D721Med (cell line): ENCODE data around the gene BEAN1.
"Not testable (repeated sequence)": the region's sequence is repeated elsewhere in the genome, so short reads cannot be mapped to it uniquely, and the experiment has no call there.

Experiments
- DNase-seq: peaks from one replicate; pipeline ENCODE4 v3.0.0; 2011; ENCODE audit warnings: low spot score; ENCODE audit not compliant: insufficient read length
- FAIRE-seq: peaks from 2 replicates; lab custom pipeline; 2011; peaks lifted over from hg19 to GRCh38; lab: Jason Lieb, UNC
- TF ChIP-seq, protein P1 (sequence below): IDR thresholded peaks from 2 replicates; pipeline ENCODE4 v1.5.1; 2012; ENCODE audit warnings: mild to moderate bottlenecking, control low read depth; ENCODE audit not compliant: insufficient read depth; ENCODE audit errors: missing control alignments

Gene BEAN1

DNA sequence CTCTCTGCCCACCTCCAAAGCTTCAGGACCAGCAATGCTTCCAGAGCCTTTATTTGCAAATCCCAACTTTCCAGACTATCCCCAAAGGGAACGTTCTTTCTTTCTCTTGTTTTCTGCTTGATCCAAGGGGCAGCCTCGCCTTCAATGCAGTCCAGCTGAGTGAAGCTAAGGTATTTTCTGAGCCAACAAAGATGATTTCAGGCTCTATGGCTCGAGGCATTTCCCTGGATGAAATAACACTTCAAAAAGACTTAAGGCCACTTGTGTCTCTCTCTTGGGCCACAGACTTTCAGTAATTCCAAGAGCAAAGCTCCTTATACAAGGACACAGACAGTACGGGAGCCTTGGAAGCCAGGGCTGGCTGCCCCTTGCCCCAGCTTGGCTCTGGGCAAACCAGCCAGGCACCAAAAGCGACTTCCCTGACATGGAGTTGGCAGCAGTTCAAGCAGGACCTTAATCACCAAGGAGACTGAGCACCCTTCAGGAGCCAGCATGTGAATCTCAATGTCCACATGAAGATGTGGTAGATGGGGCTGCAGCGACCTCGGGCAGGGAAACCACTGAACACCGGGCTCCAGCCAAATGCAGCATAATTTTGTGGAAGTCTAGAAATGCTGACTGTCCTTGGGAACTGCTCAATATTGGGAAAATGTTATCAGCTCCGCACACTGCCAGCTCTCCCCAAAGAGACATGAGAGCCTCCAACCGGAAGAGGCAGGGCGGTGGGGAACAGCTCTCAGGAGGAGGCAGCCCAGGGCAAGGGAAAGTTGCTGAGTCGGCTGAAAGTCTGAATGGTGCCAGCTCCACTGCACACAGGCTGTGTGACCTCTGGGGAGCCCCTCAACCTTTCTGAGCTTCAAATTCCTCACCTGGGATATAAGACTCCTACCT, 83.9 kb downstream of the BEAN1 start:
- TF ChIP-seq, protein P1, sequence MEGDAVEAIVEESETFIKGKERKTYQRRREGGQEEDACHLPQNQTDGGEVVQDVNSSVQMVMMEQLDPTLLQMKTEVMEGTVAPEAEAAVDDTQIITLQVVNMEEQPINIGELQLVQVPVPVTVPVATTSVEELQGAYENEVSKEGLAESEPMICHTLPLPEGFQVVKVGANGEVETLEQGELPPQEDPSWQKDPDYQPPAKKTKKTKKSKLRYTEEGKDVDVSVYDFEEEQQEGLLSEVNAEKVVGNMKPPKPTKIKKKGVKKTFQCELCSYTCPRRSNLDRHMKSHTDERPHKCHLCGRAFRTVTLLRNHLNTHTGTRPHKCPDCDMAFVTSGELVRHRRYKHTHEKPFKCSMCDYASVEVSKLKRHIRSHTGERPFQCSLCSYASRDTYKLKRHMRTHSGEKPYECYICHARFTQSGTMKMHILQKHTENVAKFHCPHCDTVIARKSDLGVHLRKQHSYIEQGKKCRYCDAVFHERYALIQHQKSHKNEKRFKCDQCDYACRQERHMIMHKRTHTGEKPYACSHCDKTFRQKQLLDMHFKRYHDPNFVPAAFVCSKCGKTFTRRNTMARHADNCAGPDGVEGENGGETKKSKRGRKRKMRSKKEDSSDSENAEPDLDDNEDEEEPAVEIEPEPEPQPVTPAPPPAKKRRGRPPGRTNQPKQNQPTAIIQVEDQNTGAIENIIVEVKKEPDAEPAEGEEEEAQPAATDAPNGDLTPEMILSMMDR, result no peak
- no peak for DNase-seq
- no peak for FAIRE-seq

DNA sequence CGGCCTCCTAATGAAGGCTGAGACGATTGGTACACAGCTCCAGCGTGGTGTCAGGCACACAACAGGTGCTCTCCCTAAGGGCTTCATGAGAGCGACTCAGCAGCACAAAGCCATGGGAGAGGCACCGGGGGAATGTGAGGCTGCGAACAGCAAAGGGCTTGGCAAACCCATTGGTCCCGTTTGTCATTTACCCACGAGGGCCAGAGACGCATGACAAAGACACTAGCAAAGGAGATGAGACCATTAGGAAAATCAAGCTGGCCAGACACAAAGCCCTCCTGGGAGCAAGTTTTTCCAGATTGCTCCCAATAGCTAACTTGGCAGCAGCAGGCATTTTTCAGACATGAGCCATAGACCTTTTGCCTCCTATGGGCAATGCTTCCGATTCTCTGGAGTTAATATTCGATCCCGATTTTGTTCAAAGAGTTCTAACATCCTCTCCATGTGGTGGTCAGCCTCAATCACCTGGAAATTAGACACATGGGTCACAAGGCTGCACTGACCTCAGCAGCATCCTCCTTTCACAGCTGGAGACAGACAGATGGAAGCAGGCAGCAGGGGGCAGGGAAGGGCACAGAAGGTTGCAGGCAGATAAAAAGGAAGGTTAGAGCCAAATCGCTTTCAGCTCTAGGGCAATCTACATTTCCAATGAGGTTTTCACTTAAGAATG, 84.6 kb downstream of the BEAN1 start:
- no peak for FAIRE-seq
- no peak for DNase-seq
- TF ChIP-seq, protein P1, result no peak

DNA sequence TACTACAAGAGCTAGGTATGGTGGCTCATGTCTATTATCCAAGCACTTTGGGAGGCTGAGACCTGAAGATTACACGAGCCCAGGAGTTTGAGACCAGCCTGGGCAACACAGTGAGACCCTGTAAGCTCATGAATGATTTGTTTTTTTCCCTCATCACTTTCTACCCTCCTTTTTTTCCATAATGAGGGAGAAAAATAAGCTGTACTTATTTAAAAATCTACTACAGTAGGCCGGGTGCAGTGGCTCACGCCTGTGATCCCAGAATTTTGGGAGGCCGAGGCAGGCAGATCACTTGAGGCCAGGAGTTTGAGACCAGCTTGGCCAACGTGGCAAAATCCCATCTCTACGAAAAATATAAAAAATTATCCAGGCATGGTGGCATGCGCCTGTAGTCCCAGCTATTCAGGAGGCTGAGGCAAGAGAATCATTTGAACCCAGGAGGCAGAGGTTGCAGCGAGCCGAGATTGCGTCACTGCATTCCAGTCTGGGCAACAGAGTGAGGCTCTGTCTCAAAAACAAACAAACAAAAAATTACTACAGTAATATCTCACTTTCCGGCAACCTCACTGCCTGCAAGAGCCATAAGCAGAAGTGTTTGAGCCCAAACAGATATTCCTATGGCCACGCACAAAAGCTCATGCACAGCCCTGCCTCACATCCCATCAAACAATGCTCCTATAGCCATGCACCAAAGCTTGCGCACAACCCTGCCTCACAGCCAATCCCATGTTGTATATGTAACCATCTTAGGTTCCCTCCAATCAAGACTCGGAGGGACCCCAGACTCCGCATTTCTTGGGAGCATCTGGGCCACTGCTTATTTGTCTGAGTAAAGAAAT, 85.4 kb downstream of the BEAN1 start:
- FAIRE-seq, result no peak
- TF ChIP-seq, protein P1, result no peak
- no peak for DNase-seq

DNA sequence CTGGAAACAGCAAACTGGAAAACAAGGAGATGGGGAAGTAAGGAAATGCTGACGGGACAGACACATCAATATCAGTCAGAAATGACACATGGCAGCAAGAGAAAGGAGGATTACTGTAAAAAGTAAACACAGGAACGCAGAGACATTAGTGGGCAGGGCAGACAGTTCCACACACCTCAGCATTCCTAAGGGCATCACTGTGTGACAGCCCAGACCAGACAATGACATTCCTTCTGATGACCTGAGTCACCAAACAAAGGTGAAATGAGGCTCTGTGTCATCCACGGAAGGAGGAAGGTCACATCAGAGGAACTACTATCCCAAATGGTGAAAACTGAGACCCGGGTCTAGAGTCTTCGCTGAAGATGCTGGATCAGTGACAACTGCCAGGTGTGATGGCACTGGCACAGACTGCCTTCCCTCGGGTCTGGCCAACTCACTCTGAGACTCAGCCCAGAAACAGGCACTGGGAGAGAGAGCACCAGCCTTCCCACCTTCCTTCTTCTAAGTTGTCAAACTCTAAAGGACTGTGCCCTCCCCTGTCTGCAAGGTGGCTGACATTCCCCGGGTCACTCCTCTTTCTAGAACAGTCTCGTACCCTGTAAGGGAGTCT, 86.1 kb downstream of the BEAN1 start:
- FAIRE-seq, result no peak
- no peak for DNase-seq

DNA sequence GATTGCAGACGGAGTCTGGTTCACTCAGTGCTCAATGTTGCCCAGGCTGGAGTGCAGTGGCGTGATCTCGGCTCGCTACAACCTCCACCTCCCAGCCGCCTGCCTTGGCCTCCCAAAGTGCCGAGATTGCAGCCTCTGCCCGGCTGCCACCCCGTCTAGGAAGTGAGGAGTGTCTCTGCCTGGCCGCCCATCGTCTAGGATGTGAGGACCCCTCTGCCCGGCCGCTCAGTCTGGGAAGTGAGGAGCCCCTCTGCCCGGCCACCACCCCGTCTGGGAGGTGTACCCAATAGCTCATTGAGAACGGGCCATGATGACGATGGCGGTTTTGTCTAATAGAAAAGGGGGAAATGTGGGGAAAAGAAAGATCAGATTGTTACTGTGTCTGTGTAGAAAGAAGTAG, 87.3 kb downstream of the BEAN1 start:
- FAIRE-seq, DNase-seq: not testable (repeated sequence)

More for the DNA sequence above, 86.1 kb downstream of the BEAN1 start:
- TF ChIP-seq, protein P1, result no peak

DNA sequence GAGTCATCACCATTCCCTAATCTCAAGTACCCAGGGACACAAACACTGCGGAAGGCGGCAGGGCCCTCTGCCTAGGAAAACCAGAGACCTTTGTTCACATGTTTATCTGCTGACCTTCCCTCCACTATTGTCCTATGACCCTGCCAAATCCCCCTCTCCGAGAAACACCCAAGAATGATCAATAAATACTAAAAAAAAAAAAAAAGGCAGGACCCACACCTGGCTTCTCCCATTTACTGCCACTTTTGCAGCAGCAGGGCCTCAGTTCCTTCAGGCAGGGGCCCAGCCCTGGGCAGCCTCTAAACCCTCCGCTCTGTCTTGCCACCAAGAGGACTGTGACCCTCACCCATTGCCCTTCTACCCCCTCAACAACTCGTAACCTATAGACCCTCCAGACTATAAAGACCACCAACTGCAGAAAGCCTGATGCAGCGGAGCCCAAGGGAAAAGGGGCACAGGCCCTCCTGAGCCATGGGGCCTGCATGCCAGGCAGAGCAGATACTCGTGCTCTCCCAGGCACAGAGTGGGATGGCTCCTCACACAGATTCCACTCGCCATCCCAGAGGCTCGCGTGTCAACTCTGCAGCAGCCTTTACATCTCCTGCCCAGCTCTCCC, 88.0 kb downstream of the BEAN1 start:
- not testable (repeated sequence) for DNase-seq, FAIRE-seq

DNA sequence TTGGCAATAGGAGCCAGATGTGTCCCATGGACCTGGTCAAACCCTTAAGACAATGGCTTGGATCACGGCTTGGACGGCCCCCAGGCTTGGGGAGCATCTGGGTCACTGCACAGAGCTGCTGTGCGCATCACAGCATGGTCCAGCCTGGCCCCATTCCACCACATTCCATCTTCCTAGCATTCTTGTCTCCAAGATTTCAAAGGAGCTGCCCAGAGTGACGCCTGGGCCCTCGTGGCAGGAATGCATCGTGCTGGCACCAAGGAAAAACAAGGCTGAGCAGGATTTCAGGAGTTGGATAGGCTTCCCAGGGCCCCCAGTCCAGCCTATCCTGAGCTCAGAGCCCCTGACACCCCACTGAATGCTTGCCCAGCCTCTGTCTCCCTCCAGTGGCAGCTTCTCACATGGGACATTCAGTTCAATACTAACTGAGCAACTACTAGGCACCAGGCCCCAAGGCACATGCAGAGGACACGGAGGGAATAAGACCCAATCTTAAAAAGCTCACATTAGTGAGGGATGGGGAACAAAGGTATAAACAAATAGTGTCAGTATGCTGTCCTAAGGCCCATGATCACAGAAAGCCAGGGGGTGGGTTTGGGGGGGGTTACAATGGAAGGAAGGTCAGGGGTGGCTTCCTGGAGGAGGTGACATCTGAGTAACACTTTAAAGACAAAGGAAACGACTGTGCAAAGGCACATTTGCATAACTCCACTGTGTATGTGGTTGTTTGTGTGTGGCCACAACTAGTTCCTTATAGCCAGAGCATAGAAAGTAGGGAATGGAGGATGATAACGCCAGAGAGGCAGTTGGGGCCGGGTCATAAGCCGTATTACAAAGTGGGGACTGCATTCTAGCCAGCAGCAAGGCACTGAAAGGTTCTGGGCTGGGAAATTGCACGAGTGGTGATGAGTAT, 88.8 kb downstream of the BEAN1 start:
- DNase-seq (no peak), FAIRE-seq (no peak)
- TF ChIP-seq, protein P1, result no peak
